Activated naive CD4-positive, alpha-beta T cell treated with anti-CD3 and anti-CD28 coated beads, Interleukin-2, amount 50 U/mL, for 72 hours (primary cell): ENCODE measurements around the gene DPH2. TPM values are rescaled to one million over a fixed set of nuclear protein-coding genes. Genes with fewer than 3 reads are reported as not detected.

Experiments used
- ATAC-seq, 2 donors: fragments of 150-1000 bp; cut with Tn5 transposase; 2 replicates each; pipeline ENCODE4 v1.10.0; 2021; ENCODE audit warnings: mild to moderate bottlenecking in 2 of 2, moderate library complexity in 2 of 2
- DNase-seq, 2 donors: peaks; one replicate each; pipeline ENCODE4 v3.0.0; 2021 to 2022; ENCODE audit warnings: low spot score in 2 of 2
- H3K27ac Mint-ChIP-seq, 2 donors: one replicate each; pipeline ENCODE4 v1.8.0; 2022; ENCODE audit warnings: mild to moderate bottlenecking in 2 of 2, mixed read lengths in 2 of 2
- H3K36me3 Mint-ChIP-seq, 2 donors: one replicate each; pipeline ENCODE4 v1.8.0; 2022; ENCODE audit warnings: mixed read lengths in 2 of 2
- H3K9me3 Mint-ChIP-seq, 2 donors: one replicate each; pipeline ENCODE4 v1.8.0; 2022; ENCODE audit warnings: mixed read lengths in 2 of 2
- total RNA-seq, 2 donors: library from RNA; stranded (reverse); gene quantifications; one replicate each; pipeline ENCODE4 v1.2.3, GENCODE V29; 2022

The DPH2 gene
- total RNA-seq, 2 donors from 2014 or later: 30.8 to 31.1 TPM

DNA sequence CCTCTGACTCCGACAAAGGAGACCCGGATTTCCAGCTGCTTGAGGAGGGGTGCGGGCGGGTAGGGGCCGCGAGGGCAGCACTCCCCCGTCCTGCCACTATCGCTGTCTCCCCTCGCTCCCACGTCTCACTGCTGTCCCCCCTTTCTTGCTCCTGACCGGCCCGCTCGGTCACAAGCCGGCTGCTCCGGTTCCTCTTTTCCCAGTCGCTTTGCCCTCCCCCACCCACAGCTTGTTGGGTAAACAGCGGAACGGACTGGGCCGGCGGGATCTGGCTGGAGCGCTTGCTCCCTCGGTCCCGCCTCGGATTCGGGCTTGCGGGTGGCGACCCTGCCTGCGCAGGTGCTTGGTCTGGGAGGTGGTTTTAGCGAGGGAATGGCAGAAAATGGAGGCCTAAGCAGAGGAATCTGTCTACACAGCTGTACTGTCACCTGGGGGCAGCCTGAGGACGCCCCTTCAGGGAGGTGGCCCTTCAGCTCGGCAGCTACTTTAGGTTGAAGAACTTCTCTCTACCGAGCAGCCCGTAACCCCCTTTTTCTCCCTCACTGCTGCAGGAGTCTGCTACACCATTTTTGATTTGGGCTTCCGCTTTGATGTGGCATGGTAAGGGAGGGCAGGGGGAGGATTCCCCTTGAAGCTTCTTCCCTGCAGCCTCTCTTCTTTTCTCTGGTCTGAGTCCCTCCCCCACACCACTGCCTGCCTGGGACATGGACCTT lies 5.6 kb downstream of the DPH2 start:
- peaks cover 29 to 39% of the 10 kb centered on the region in 2 donors for H3K36me3 Mint-ChIP-seq
- peak overlapping the region; percentile 65 to 91 for H3K27ac Mint-ChIP-seq
- DNase-seq (no peak), ATAC-seq (peak; percentile 2 to 6)
- H3K9me3 Mint-ChIP-seq: no peaks in the 10 kb centered on the region

DNA sequence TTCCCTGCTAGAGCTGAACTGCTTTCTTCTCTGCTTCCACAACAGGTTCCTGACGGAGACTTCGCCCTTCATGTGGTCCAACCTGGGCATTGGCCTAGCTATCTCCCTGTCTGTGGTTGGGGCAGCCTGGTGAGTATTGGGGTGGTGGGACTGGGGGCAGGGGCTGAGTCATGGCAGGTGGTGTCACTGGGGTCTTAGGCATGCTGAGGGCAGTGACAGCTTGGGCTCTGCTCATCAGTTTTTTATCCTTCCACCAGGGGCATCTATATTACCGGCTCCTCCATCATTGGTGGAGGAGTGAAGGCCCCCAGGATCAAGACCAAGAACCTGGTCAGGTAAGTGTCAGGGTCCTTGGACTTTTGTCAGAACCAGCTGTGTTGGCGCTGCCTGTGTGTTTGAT lies 6.2 kb downstream of the DPH2 start:
- ATAC-seq: no peak
- Mint-ChIP-seq H3K9me3 (no peaks in the 10 kb centered on the region), H3K36me3 (peaks cover 29 to 43% of the 10 kb centered on the region in 2 donors), H3K27ac (peak overlapping the region; percentile 65 to 91)
- DNase-seq: no peak

DNA sequence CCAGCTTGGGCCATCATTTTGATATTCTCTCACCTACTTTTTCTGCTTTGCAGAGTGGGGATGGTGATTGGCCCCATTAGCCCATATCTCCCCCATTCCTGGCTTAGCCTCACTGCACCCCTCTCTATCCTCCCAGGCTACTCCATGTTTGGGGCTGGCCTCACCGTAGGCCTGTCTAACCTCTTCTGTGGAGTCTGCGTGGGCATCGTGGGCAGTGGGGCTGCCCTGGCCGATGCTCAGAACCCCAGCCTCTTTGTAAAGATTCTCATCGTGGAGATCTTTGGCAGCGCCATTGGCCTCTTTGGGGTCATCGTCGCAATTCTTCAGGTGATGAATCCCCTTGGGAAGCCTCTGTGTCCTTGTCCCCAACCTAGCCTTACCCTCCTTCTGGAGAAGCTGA lies 7.1 kb downstream of the DPH2 start:
- DNase-seq (no peak), ATAC-seq (no peak)
- H3K36me3 Mint-ChIP-seq: peaks cover 29 to 43% of the 10 kb centered on the region in 2 donors
- H3K9me3 Mint-ChIP-seq: no peaks in the 10 kb centered on the region
- no peak overlapping the region for H3K27ac Mint-ChIP-seq

DNA sequence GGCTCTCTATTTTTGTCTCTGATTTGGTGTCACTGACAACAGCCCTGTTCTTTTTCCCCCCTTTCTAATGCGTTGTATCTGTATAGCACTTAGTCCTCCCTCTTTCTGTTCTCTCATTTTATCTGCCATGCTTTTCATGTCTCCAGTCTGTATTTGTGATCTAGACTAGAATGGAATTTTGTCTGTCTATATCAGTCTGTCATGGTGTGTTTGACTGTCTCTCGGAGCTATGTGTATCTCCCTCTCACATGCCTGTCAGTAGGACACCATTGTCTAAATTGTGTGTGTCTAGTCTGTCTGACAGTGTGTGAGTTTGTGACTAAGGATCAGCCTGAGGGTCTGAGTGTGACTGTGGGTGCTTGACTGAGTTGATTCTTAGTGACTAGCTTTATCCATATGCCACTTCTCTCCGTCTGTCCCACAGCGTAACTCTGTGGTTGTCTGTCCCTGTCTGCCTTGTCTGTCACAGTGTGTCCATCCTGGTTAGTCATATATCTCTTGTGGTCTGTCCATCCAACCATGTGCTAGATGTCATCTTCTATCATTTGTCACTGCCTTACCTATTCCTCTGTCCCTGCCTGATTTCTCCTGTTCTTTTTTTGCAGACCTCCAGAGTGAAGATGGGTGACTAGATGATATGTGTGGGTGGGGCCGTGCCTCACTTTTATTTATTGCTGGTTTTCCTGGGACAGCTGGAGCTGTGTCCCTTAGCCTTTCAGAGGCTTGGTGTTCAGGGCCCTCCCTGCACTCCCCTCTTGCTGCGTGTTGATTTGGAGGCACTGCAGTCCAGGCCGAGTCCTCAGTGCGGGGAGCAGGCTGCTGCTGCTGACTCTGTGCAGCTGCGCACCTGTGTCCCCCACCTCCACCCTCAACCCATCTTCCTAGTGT lies 7.8 kb downstream of the DPH2 start:
- Mint-ChIP-seq H3K27ac (no peak overlapping the region), H3K9me3 (no peaks in the 10 kb centered on the region), H3K36me3 (peaks cover 29 to 43% of the 10 kb centered on the region in 2 donors)
- ATAC-seq (peak in 1 of 2 donors; percentile 9), DNase-seq (no peak)

DNA sequence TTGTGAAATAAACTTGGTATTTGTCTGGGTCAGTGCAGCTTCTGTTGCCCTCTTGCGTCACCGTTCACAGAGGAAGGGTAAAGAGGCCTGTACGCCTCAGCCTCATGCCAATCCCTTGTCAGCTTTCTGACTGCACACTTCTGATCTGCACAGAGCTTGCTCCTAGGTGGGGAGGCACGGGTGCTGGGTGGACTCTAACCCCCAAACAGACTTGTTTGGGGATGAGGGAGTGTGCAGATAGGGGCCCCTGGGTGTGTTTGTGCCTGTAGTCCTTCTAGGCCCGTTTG lies 8.4 kb downstream of the DPH2 start:
- no peak for DNase-seq
- no peak for ATAC-seq
- Mint-ChIP-seq H3K9me3 (no peaks in the 10 kb centered on the region), H3K27ac (peak overlapping the region in 1 of 2 donors; percentile 67), H3K36me3 (peaks cover 27 to 42% of the 10 kb centered on the region in 2 donors)

DNA sequence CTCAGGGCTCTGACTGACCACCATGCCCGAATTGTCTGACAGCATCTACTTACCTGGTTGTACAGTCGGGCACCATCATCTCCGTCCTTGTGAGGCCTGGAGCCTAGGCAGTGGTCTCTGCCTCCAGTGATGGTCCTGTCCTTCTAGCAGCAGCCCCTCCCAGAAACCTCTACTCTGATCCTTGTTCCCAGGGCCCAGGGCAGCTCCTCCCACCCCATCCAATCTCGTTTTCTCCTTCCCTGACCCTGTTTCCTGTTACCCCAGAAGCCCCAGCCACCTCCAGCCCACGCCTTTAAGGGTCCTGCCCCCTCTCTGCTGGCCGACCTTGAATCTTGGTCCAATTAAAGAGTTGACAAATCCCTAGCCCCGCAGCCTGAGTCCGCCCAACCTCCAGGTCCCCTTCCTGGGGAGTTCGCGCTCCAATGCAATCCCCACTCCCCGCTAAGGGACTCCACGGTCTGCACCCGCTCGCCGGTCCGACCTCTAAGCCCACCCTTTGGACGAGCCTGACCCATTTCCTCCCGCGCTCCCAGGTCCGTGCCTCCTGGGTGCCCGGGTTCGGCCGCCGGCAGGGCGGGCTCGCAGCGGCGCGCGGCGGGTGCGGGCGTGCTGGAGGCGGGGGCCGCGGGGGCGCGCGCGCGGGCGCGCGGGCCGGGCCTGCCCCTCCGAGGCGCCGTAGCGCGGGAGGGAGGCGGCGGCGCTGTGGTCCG lies 8.9 kb downstream of the DPH2 start, which contains the start of gene B4GALT2:
Gene B4GALT2, plus strand, starts transcription at position 660 of the 710 bp plus-strand sequence. CDS start 1,951 bp downstream, outside the sequence.
- peak; percentile 15 for ATAC-seq
- Mint-ChIP-seq H3K9me3 (no peaks in the 10 kb centered on the region), H3K27ac (peak within 1 kb of the TSS; percentile 31 to 77), H3K36me3 (peaks cover 23 to 37% of the 10 kb centered on the region in 2 donors)
- peak; percentile 63 to 65 for DNase-seq

DNA sequence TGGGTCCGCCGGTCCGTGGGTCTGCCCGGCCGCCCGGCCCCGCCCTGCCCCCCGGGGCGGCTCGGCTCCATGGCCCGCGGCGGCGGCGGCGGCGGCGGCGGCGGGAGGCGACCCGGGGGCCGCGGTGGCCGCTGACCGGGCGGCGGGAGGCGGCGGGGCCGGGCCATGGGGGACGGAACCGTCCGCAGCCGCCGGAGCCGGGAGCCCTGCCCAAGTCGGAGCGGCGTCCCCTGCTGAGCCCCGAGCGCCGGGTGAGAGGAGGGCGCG lies 9.4 kb downstream of the DPH2 start:
- Mint-ChIP-seq H3K27ac (no peak overlapping the region), H3K36me3 (peaks cover 23 to 35% of the 10 kb centered on the region in 2 donors), H3K9me3 (no peaks in the 10 kb centered on the region)
- DNase-seq (no peak), ATAC-seq (no peak)

DNA sequence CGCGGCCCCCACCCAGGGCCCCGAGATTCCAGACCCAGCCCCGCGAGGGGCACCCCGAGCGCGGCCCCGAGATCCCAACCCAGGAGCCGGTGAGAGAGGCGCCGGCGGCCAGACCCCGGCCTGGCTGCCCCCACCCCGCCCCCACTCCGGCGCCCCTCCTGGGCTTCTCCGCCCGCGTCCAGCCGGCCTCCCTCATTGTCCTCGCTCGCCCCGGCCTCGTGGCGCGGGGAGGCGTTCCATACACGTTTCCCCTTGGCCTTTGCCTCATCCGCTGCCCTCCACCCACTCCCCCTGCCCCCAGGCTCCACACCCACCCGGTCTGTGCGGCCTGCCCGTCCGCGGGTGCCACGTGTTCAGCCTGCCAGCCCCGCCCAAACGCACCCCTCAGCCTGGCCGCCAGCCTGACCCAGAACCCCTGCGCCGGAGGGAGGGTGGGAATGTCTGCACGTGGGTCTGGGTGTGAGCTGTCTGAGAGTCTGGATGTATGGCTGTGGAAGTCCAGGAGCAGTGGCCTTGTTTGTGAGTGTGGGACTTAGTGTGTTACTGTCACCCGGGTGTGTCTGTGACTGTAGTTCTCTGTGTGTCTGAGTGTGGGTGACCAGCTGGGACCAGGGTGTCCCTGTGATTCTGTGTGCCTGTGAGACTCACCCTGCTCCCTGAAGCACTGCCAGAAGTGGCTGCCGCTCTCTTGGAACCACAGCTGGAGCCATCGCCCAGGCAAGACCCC lies 9.9 kb downstream of the DPH2 start:
- DNase-seq: peak in 1 of 2 donors; percentile 45
- Mint-ChIP-seq H3K9me3 (no peaks in the 10 kb centered on the region), H3K36me3 (peaks cover 23 to 35% of the 10 kb centered on the region in 2 donors), H3K27ac (peak overlapping the region; percentile 31 to 56)
- ATAC-seq: peak; percentile 2 to 28

DNA sequence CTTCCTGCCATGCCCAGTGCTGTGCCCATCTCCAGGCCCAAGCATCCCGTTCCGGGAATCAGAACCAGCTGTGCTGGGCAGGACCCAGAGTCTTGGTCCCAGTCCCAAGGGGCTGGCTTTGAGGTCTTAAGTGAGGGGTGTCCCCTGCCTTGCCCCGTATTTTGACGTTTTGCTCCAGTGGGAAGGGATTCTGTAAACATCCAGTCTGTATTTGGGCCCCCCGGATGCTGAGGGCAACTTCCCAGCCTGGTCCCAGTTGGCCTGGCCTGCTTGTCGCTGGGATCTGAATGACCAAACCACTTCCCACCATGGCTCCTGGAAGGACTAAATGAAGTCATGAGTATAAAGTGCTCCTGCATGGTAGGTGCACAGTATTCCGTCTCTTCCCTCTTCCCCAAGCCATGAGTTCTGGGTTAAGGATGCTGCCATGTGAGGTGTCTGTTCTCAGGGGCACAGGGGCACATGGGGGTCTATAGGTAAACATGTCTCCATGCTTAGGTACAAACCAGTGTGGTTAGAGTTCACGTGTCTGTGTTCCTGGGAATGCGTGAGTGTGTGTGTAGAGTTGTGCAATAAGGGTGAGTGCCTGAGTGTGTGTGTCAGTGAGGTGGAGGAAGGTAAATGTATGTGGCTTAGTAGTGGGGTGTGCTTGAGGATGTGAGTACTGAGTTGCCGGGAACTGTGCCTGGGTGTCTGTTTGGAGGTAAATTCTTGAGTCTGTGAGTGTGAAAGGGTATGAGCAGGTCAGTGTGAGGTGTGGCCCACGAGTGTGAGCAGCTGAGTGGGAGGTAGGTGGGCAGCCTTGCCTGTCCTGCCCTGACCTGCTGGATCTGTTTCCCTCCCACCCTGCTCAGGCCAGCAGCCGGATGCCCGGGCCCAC lies 10.7 kb downstream of the DPH2 start:
- Mint-ChIP-seq H3K9me3 (no peaks in the 10 kb centered on the region), H3K27ac (peak overlapping the region in 1 of 2 donors; percentile 31), H3K36me3 (peaks cover 23 to 33% of the 10 kb centered on the region in 2 donors)
- DNase-seq (no peak), ATAC-seq (no peak)

DNA sequence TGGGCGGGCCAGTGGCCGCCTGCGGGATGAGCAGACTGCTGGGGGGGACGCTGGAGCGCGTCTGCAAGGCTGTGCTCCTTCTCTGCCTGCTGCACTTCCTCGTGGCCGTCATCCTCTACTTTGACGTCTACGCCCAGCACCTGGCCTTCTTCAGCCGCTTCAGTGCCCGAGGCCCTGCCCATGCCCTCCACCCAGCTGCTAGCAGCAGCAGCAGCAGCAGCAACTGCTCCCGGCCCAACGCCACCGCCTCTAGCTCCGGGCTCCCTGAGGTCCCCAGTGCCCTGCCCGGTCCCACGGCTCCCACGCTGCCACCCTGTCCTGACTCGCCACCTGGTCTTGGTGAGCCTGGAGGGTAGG lies 11.3 kb downstream of the DPH2 start:
- ATAC-seq (no peak), DNase-seq (no peak)
- no peaks in the 10 kb centered on the region for H3K9me3 Mint-ChIP-seq
- peaks cover 21 to 27% of the 10 kb centered on the region in 2 donors for H3K36me3 Mint-ChIP-seq
- H3K27ac Mint-ChIP-seq: no peak overlapping the region

DNA sequence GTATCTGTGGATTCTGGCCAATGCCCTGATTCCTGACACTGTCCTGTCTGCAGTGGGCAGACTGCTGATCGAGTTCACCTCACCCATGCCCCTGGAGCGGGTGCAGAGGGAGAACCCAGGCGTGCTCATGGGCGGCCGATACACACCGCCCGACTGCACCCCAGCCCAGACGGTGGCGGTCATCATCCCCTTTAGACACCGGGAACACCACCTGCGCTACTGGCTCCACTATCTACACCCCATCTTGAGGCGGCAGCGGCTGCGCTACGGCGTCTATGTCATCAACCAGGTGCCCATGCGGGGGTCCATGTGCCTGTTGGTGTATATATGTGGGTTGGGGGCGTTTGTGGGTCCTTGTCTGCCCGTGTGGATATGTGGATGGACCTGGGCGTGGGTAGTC lies 11.8 kb downstream of the DPH2 start:
- Mint-ChIP-seq H3K27ac (no peak overlapping the region), H3K36me3 (peaks cover 16 to 22% of the 10 kb centered on the region in 2 donors), H3K9me3 (no peaks in the 10 kb centered on the region)
- ATAC-seq (no peak), DNase-seq (no peak)

DNA sequence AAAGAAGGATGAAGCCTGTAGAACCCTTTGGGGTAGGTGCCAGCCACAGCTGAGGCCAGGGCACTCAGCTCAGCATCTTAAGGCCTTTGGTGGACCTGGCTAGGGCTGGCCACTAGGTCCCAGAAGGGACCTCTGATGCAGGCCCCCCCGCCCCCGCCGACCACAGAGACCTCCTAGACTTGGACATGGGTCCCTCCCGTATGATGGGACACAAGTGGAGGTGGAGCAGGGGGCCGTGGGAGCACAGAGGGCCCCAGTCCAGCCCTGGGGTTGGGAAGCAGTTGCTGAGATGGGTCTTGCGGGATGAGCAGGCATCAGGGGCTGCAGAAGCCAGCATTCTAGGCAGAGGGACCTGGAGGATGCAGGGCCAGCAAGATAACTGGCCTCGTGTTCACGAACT lies 12.4 kb downstream of the DPH2 start:
- H3K36me3 Mint-ChIP-seq: peaks cover 10 to 16% of the 10 kb centered on the region in 2 donors
- no peak for ATAC-seq

DNA sequence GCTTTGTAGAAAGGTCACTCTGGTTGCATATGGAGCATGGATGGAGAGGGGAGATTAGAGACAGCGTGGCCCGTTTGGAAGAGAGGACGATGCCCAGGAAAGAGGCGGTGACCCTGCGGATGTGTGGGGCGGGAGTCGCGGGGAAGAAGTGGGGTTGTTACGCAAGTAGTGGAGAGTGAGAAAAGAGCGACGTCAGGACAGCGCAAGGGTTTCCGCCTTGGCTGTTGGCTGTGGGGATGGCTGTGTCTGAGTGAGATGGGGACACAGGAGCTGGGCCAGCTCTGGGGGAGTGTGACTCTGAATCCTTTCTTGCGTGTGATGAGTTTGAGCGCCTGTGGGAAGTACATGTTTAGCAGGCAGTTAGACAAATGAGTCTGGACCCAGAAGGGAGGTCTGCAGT lies 13.0 kb downstream of the DPH2 start:
- Mint-ChIP-seq H3K9me3 (no peaks in the 10 kb centered on the region), H3K36me3 (peaks cover 4 to 10% of the 10 kb centered on the region in 2 donors), H3K27ac (peak overlapping the region in 1 of 2 donors; percentile 7)
- no peak for ATAC-seq
- no peak for DNase-seq

More for the DNA sequence above, 12.4 kb downstream of the DPH2 start:
- Mint-ChIP-seq H3K27ac (no peak overlapping the region), H3K9me3 (no peaks in the 10 kb centered on the region)
- no peak for DNase-seq

DNA sequence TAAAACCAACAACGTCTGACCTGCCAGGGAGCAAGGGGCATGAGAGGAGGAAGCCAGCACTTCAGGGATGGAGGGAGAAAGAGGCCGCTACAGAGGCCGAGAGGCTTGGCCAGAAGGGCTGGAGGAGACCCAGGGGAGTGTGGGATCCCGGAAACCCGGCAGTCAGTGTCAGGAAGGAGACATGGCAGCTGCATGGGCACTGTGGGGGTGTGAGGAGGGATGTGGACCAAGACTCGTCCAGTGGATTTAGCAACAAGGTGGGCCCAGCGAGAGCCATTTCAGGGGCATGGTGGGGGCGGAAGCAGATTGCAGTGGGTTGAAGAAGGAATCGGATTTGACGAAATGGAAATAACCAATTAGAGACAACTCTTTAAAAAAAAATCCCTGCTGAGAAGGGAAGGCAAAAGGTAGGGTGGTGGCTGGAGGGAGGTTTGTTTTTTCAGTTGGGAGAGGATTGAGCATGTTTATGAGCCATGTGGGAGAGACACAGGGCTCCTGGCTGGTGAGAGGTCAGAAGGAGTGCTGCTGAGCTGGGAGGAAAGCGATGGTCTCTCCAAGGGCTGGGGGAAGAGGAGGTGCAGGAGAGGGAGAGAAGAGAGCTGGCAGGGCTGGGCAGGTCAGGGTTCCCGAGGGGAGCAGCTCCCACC lies 13.6 kb downstream of the DPH2 start:
- ATAC-seq: no peak
- Mint-ChIP-seq H3K27ac (peak overlapping the region in 1 of 2 donors; percentile 7), H3K36me3 (peaks cover 0 to 6% of the 10 kb centered on the region in 2 donors), H3K9me3 (no peaks in the 10 kb centered on the region)
- no peak for DNase-seq

DNA sequence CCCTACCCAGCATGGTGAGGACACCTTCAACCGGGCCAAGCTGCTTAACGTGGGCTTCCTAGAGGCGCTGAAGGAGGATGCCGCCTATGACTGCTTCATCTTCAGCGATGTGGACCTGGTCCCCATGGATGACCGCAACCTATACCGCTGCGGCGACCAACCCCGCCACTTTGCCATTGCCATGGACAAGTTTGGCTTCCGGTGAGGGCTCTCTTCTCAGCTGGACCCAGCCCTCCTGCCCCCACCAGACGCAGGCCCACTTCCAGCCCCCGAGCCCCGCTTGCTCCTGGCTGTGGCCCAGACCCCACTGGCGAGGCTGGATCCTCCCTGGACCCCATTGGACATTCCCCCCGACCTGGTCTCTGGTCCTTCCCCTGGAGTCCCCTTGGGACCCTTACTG lies 15.0 kb downstream of the DPH2 start:
- no peak for DNase-seq
- H3K36me3 Mint-ChIP-seq: peaks cover 0 to 6% of the 10 kb centered on the region in 2 donors
- H3K27ac Mint-ChIP-seq: no peak overlapping the region
- no peaks in the 10 kb centered on the region for H3K9me3 Mint-ChIP-seq
- ATAC-seq: no peak
